Activated CD8-positive, alpha-beta T cell treated with anti-CD3 and anti-CD28 coated beads, Interleukin-2, amount 10 ng/mL, durations not matched to agents 7 days and 5 days (primary cell): Measurements from ENCODE around the gene TMEM259. TPM values are rescaled to one million over a fixed set of nuclear protein-coding genes. Genes with fewer than 3 reads are reported as not detected.

ENCODE experiments used
- ATAC-seq: fragments of 150-1000 bp; cut with Tn5 transposase; one replicate; pipeline ENCODE4 v1.10.0; 2021; ENCODE audit warnings: moderate library complexity
- CTCF ChIA-PET: fragments of 350-600 bp; sonication (Branson Sonifier 250); formaldehyde crosslinking; loops from one replicate; lab custom pipeline; 2021; ENCODE audit warnings: antibody characterized with exemption; lab: Charles Lee
- POLR2A ChIA-PET: fragments of 350-600 bp; sonication (Branson Sonifier 250); formaldehyde crosslinking; loops from one replicate; lab custom pipeline; 2021; ENCODE audit warnings: antibody characterized with exemption; lab: Charles Lee
- DNase-seq: peaks from one replicate; pipeline ENCODE4 v3.0.0-alpha.2; 2020
- H3K27ac Mint-ChIP-seq: one replicate; pipeline ENCODE4 v1.8.0; 2021; ENCODE audit warnings: mild to moderate bottlenecking, mixed read lengths
- H3K27me3 Mint-ChIP-seq: one replicate; pipeline ENCODE4 v1.8.0; 2021; ENCODE audit warnings: low read depth, mixed read lengths
- H3K36me3 Mint-ChIP-seq: one replicate; pipeline ENCODE4 v1.8.0; 2021; ENCODE audit warnings: low read depth, mixed read lengths
- H3K4me1 Mint-ChIP-seq: one replicate; pipeline ENCODE4 v1.8.0; 2021; ENCODE audit warnings: low read depth, mixed read lengths
- H3K4me3 Mint-ChIP-seq: one replicate; pipeline ENCODE4 v1.8.0; 2021; ENCODE audit warnings: mild to moderate bottlenecking, mixed read lengths
- H3K9me3 Mint-ChIP-seq: one replicate; pipeline ENCODE4 v1.8.0; 2022; ENCODE audit warnings: mixed read lengths; ENCODE audit not compliant: insufficient read depth
- total RNA-seq, 2 experiments: library from RNA; stranded (reverse); gene quantifications; one replicate each; pipeline ENCODE4 v1.2.3, GENCODE V29; 2021

Gene TMEM259
- total RNA-seq, 2 experiments from 2014 or later: 153 to 160 TPM

DNA sequence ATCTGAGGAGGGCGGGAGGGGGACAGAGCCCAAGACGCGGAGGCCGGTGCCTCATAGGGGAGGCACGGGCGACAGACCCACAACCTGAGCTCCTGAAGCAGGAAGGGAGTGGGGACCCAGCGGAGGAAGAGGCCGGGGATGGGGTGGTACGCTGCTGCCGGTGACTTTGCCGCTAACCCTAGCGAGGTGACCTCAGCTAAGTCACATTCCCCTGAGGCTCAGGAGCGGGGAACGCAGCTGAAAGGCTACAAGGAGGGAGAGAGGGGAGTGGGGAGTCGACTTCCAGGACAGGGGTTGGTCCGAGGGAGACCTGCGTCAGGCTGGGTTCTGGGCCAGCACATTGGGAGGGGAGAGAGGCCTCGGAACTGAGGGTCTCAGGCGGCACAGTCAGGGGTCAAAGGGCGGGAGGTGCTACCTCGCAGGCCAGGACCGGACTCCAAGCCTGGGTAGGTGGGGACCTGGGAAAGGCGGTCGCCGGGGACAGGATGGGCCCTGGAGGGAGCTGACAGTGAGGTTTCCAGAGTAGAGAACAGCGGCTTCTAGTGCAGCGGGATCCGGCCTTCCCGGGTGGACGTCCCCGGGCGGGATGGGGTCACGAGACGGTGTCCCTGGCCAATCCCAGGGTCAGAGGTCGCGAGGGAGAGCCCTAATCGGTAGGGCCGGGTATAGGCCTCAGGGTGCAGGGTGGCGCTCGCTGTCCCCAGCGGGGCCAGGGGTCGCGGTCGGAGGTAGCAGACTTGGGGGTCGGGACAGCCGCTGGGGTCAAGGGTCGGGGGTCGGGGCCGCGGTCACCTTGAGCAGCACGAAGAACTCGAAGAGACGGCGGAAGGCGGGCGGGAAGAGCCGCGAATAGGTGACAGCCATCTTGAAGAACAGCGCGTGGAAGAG is 699 bp downstream of the TMEM259 start:
- ATAC-seq: no peak
- Mint-ChIP-seq H3K27ac (peak overlapping the region; percentile 92), H3K4me1 (peaks cover 42% of the 10 kb centered on the region), H3K36me3 (peaks cover 10% of the 10 kb centered on the region), H3K9me3 (no peaks in the 10 kb centered on the region), H3K27me3 (no peaks in the 10 kb centered on the region), H3K4me3 (peak overlapping the region; percentile 90)
- POLR2A ChIA-PET: interaction anchor here (0.6 to 2.1 kb wide), 5 partner anchors 12 to 56 kb away, joined by 3 to 7 read pairs (median 3); partner anchors contain the start of gene ARHGAP45
- DNase-seq: peak; percentile 59
- CTCF ChIA-PET: interaction anchor here (0.6 to 1.4 kb wide), 4 partner anchors 36 to 157 kb away, joined by 3 read pairs; partner anchors contain the start of gene WDR18

DNA sequence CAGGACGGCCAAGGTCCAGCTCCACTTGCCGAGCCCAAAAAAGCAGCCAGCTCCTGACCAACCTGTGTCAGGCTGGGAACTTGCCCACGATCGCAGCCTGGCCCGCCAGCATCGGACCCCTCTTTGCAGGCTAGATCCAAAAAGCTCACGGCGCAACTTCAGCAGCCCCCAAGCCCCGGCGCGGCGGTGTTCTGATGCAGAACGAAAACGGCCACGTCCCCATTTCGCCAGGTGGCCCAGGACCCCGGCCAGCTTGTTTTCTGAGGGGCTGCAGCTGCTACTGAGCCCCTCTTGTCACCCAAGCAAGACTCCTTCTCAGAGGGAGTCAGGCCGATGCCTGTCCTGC is 1.3 kb downstream of the TMEM259 start:
- no peaks in the 10 kb centered on the region for H3K9me3 Mint-ChIP-seq
- CTCF ChIA-PET: interaction anchor here (0.6 to 1.2 kb wide), 3 partner anchors 36 to 70 kb away, joined by 3 read pairs; partner anchors contain the start of gene WDR18
- DNase-seq: no peak
- no peak for ATAC-seq
- POLR2A ChIA-PET: interaction anchor here (0.9 to 2.1 kb wide), 4 partner anchors 15 to 57 kb away, joined by 3 to 7 read pairs (median 3); partner anchors contain the start of genes ARHGAP45 and WDR18
- no peaks in the 10 kb centered on the region for H3K27me3 Mint-ChIP-seq
- H3K4me3 Mint-ChIP-seq: peak overlapping the region; percentile 90
- peak overlapping the region; percentile 92 for H3K27ac Mint-ChIP-seq
- peaks cover 42% of the 10 kb centered on the region for H3K4me1 Mint-ChIP-seq
- H3K36me3 Mint-ChIP-seq: peaks cover 10% of the 10 kb centered on the region

DNA sequence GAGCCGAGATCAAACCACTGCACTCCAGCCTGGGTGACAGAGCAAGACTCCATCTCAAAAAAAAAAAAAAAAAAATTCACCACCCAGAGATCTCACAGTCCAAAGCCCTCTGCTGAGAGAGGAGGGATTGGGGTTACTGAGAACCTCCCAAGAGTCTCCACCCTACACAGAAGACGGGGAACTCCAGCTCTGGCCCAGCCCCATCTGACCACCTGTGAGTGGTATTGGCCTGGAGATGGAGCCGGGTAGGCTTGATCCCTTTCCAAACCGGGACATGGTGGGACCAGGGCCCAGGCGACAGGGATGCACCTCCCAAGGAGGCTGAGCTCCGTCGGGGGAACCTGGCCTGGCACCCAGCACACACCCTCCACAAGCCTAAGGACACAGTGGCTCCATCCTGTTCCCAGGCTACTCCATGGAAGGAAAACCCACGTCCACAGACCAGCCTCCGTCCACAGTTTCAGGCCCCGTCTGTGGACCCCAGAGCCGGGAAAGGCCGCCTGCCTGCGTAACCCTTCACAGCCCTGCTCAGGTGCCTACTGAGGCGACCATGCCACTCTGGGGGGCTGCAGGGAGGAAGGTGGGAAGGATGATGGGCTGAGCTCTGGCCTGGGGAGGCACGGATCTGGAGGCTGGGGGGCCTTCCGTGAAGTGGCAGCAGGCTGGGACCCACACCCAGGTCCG is 1.8 kb downstream of the TMEM259 start:
- H3K36me3 Mint-ChIP-seq: peaks cover 12% of the 10 kb centered on the region
- peak overlapping the region; percentile 92 for H3K27ac Mint-ChIP-seq
- ATAC-seq (no peak), DNase-seq (no peak)
- H3K27me3 Mint-ChIP-seq: no peaks in the 10 kb centered on the region
- H3K4me3 Mint-ChIP-seq: peak overlapping the region; percentile 90
- no peaks in the 10 kb centered on the region for H3K9me3 Mint-ChIP-seq
- POLR2A ChIA-PET: interaction anchor here (0.7 to 1.3 kb wide), 4 partner anchors 15 to 57 kb away, joined by 3 read pairs; partner anchors contain the start of gene WDR18
- H3K4me1 Mint-ChIP-seq: peaks cover 45% of the 10 kb centered on the region
- CTCF ChIA-PET: interaction anchor here (0.6 to 1.2 kb wide), 3 partner anchors 35 to 71 kb away, joined by 3 read pairs; partner anchors contain the start of gene WDR18

DNA sequence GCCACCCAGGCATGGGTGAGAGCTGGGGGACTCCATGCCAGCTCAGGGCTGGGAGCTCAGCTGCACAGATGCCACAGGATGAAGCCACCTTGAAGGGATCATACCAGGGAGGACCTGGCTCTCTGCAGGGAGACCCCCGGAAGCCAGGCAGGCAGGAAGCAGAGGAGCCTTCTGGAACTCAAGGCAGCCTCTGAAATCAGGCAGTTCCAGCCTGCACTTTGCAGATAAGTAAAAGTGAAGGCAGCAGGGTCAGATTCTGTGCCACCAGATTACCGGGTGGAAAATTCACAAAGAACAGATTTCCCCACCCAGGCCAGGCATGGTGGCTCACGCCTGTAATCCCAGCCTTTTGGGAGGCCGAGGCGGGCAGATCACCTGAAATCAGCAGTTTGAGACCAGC is 2.5 kb downstream of the TMEM259 start:
- POLR2A ChIA-PET: interaction anchor here (0.5 to 0.7 kb wide), 2 partner anchors 10 to 20 kb away, joined by 3 read pairs; no protein-coding TSS in a partner anchor
- Mint-ChIP-seq H3K27ac (peak overlapping the region; percentile 70), H3K27me3 (no peaks in the 10 kb centered on the region), H3K4me3 (peak overlapping the region; percentile 90), H3K36me3 (peaks cover 17% of the 10 kb centered on the region), H3K9me3 (no peaks in the 10 kb centered on the region), H3K4me1 (peaks cover 45% of the 10 kb centered on the region)
- ATAC-seq (no peak), DNase-seq (no peak)
- CTCF ChIA-PET: no interaction called here

DNA sequence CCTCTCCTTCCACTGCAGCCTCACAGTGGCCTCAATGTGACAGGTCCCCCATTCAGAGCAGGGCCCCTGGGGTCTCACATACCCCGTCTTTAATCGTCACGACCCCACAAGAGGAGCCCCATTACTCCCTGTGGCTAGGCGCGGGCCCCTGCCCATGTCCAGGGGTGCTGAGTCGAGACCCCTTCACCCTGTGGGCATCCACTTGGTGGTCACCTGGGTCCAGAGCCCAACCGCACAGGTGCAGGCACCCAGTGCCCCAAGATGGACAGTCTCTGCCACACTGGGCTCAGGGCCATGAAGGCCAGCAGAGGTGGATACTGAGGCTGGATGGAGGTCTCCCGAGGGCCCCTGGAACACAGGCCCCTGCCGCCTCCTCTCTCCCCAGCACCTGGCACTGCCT is 3.0 kb downstream of the TMEM259 start:
- ATAC-seq: no peak
- DNase-seq: no peak
- H3K27me3 Mint-ChIP-seq: no peaks in the 10 kb centered on the region
- no peak overlapping the region for H3K27ac Mint-ChIP-seq
- peaks cover 45% of the 10 kb centered on the region for H3K4me1 Mint-ChIP-seq
- POLR2A ChIA-PET: no interaction called here
- H3K4me3 Mint-ChIP-seq: no peak overlapping the region
- CTCF ChIA-PET: no interaction called here
- H3K36me3 Mint-ChIP-seq: peaks cover 18% of the 10 kb centered on the region
- H3K9me3 Mint-ChIP-seq: no peaks in the 10 kb centered on the region

DNA sequence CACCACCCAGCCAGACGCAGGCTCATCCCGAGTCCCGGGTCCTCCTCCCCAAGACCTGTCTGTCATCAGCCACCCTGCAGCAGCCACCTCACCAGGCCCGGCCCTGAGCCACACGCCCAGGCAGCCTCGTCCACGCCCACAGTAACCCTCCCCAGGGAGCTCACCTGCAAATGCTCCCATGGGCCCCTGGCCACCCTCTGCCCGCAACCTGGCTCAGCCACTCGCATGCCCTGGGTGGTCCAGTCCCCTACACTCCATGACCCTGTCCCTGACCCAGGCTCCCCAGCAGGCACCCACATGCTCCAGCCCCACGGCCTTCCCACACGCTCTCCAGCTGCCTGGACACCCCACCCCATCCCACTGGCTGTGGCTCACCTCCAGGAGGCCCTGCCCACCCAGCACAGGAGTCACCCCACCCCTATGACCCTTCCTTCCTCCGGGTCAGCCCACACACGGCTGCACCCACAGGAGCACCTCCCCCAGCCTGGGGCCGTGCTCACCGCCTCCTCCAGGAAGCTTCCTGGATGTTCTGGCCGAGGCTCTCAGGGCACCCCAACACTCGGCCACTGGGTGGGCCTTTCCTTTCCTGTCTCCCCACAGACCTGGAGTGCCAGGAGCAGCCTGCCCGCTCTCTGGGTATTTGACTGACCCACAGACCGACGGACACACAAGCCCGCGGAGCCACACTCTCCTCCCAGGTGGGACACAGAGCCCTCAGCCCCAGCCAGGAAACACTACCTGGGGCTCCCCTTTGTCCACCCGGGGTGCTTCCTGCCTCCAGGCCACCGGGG is 3.6 kb downstream of the TMEM259 start:
- ATAC-seq: no peak
- Mint-ChIP-seq H3K4me1 (peaks cover 43% of the 10 kb centered on the region), H3K4me3 (peak overlapping the region; percentile 15), H3K36me3 (peaks cover 18% of the 10 kb centered on the region), H3K9me3 (no peaks in the 10 kb centered on the region), H3K27ac (peak overlapping the region; percentile 63), H3K27me3 (no peaks in the 10 kb centered on the region)
- CTCF ChIA-PET: no interaction called here
- DNase-seq: no peak
- POLR2A ChIA-PET: interaction anchor here (0.6 kb wide), 1 partner anchor 8 kb away, joined by 3 read pairs; no protein-coding TSS in a partner anchor

DNA sequence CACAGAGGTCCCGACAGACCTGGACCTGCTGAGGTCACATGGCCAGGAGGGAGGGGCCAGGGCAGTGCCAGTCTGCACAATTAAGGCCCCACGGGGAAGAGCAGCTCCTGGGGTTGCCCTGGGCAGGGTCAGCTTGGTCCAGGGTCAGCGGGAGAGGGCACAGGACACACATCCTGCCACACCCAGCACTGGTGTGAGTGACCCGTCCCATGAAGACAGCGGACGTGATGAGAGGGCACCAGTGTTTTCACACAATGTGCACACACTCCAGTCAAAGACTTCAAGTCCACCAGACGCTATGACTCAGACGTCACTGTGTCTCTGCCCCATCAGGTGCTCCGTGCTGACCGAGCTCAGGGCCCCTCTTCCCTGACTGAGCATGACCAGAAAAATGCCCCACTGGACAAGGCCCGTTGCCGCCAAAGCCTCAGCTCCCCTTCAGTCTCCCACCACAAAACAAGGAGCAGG is 4.2 kb downstream of the TMEM259 start:
- ChIA-PET CTCF (no interaction called here), POLR2A (no interaction called here)
- Mint-ChIP-seq H3K36me3 (peaks cover 18% of the 10 kb centered on the region), H3K9me3 (no peaks in the 10 kb centered on the region), H3K4me3 (no peak overlapping the region), H3K27ac (peak overlapping the region; percentile 63), H3K27me3 (no peaks in the 10 kb centered on the region), H3K4me1 (peaks cover 39% of the 10 kb centered on the region)
- DNase-seq: no peak
- no peak for ATAC-seq

DNA sequence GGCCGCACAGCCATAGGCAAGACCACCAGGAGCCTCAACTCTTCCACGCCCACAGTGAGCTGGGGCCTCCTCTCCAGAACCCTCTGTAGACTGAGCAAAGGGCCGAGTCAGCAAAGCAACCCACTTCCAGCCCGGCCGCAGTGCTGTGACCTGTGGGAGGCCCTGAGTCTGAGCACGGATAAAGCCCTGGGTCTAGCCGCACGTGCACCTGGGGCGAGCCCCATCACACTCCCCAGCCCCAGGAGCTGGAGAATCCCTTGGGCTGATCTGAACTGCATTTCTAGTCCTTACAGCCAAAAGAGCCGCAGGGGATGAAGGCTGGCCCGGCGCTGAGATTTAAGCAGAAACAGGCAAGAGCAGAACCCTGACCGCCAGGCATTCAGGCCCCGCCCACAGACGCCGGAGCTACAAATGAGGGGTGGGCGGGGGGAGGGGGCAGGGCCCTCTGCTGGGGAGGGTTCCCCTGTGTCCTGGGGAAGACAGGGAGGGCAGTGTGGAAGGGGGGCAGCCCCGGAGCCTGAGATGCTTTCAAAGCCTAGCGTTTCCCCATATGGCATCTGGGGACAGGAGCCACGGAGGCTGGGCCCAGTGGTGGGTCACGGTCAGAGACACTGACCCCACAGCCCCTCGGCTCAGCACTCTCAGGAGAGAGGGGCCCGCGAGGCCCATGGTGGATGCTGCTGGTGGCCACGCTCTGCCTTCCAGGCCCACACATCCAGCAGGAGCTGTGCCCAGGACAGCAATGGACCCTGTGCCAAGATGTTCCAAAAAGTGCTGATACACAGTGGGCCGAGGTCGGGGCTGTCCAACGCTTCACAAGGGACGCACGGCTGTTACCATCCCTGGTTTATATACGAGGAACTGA is 4.9 kb downstream of the TMEM259 start:
- ATAC-seq (no peak), DNase-seq (no peak)
- H3K4me3 Mint-ChIP-seq: no peak overlapping the region
- POLR2A ChIA-PET: no interaction called here
- H3K27me3 Mint-ChIP-seq: no peaks in the 10 kb centered on the region
- CTCF ChIA-PET: no interaction called here
- peaks cover 35% of the 10 kb centered on the region for H3K4me1 Mint-ChIP-seq
- H3K36me3 Mint-ChIP-seq: peaks cover 20% of the 10 kb centered on the region
- H3K9me3 Mint-ChIP-seq: no peaks in the 10 kb centered on the region
- H3K27ac Mint-ChIP-seq: peak overlapping the region; percentile 43

DNA sequence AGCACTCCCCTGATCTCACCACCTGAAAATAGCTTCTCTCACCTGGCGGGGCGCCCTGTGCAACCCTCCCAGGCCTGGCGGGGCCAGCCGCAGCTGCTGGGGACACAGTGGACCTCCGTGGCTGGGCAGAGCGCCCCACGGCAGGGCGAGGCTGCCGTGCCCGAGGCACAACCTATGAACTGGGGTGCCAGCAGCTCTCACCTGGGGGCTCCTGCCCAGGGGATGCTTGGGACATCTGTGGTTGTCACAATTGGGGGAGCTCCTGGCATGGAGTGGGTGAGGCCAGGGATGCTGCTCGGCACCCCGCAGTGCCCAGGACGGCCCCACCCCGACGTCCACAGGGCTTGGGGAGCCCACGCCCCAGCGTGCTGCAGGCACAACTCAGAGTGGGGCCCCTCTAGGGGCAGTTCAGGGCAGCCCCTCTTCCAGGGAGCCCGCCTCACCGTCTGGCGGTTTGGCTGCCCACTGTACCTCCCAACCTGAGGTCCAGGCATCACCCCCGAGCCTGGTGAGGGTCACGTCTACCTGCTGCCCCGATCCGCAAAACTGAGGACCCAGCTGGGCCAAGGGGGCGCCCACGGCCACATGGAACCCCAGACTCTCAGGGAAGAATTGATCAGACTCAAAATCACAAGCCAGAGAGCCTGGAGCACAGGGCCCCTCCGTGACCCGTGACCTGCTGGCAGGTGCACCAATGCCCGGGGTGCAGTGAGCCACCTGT is 5.7 kb downstream of the TMEM259 start:
- CTCF ChIA-PET: no interaction called here
- H3K27me3 Mint-ChIP-seq: no peaks in the 10 kb centered on the region
- no peak for ATAC-seq
- H3K4me1 Mint-ChIP-seq: peaks cover 34% of the 10 kb centered on the region
- no peak for DNase-seq
- H3K9me3 Mint-ChIP-seq: no peaks in the 10 kb centered on the region
- peaks cover 21% of the 10 kb centered on the region for H3K36me3 Mint-ChIP-seq
- no peak overlapping the region for H3K27ac Mint-ChIP-seq
- no peak overlapping the region for H3K4me3 Mint-ChIP-seq
- POLR2A ChIA-PET: no interaction called here
